Right ventricle myocardium inferior (tissue), 1 donor: Measurements from ENCODE around the gene RNF222. TPM values are rescaled to one million over a fixed set of nuclear protein-coding genes. Genes with fewer than 3 reads are reported as not detected.
"Not testable (repeated sequence)": the region's sequence is repeated elsewhere in the genome, so short reads cannot be mapped to it uniquely, and the experiment has no call there.

ENCODE experiments used
- ATAC-seq: fragments of 200-7000 bp; cut with Tn5 transposase; one replicate; pipeline ENCODE4 v1.9.1; 2020; ENCODE audit warnings: mild to moderate bottlenecking, moderate library complexity
- DNase-seq: peaks from one replicate; pipeline ENCODE4 v3.0.0; 2021; ENCODE audit errors: missing footprints
- intact Hi-C: fragments of 100-400 bp; cut with DNase I; formaldehyde crosslinking; loops from one replicate; pipeline ENCODE4 v1.11.0; 2022
- total RNA-seq: library from RNA; stranded (reverse); fragmentation: NEBNext Ultra II Directional; extraction: Animal tissue kit (Norgen Biotek cat#: 25700); gene quantifications from one replicate; pipeline ENCODE4 v1.2.1, GENCODE V29; 2021
- donor health status: DM: no; HTN: yes; CAD: no; lungs with severe emphysema.

RNF222 gene
- total RNA-seq, 1 donor from 2014 or later, result not detected

- intact Hi-C loops, result loop anchor here (2.0 to 5.0 kb wide), 2 partner anchors 33 to 50 kb away; partner anchors contain the start of gene ARHGEF15
- DNase-seq, result no peak
- no peak for ATAC-seq
Measured at GRCh38 chr17:8360751-8361150, 36.9 kb downstream of the RNF222 start.

- intact Hi-C loops, result loop anchor here (2.0 to 5.0 kb wide), 2 partner anchors 33 to 49 kb away; partner anchors contain the start of gene ARHGEF15
- no peak for DNase-seq
- no peak for ATAC-seq
Measured at GRCh38 chr17:8360260-8360659, 37.4 kb downstream of the RNF222 start.

GRCh38 chr17:8359769-8360168, 37.9 kb downstream of the RNF222 start:
- intact Hi-C loops, result loop anchor here (2.0 to 5.0 kb wide), 2 partner anchors 32 to 49 kb away; partner anchors contain the start of gene ARHGEF15
- ATAC-seq, result peak; percentile 87
- no peak for DNase-seq

GRCh38 chr17:8357910-8358309, 39.7 kb downstream of the RNF222 start:
- DNase-seq (no peak), ATAC-seq (no peak)
- intact Hi-C loops, result no loop called here

GRCh38 chr17:8354236-8354635, 43.4 kb downstream of the RNF222 start:
- intact Hi-C loops, result no loop called here
- DNase-seq (no peak), ATAC-seq (no peak)

- no peak for ATAC-seq
Measured at GRCh38 chr17:8353736-8354135, 43.9 kb downstream of the RNF222 start.

GRCh38 chr17:8350339-8350738, 47.3 kb downstream of the RNF222 start:
- intact Hi-C loops, result no loop called here
- no peak for DNase-seq
- ATAC-seq, result no peak

More at GRCh38 chr17:8353736-8354135, 43.9 kb downstream of the RNF222 start:
- no peak for DNase-seq
- intact Hi-C loops, result no loop called here

- ATAC-seq, intact Hi-C loops, DNase-seq: not testable (repeated sequence)
Measured at GRCh38 chr17:8347001-8347400, 50.6 kb downstream of the RNF222 start.

- no peak for DNase-seq
Measured at GRCh38 chr17:8345951-8346665, 51.5 kb downstream of the RNF222 start.

GRCh38 chr17:8345052-8345690, 52.5 kb downstream of the RNF222 start:
- DNase-seq, result no peak
- intact Hi-C loops, result no loop called here
- no peak for ATAC-seq

More at GRCh38 chr17:8345951-8346665, 51.5 kb downstream of the RNF222 start:
- intact Hi-C loops, result no loop called here
- ATAC-seq, result no peak

- intact Hi-C loops, result no loop called here
- no peak for ATAC-seq
Measured at GRCh38 chr17:8341456-8341855, 56.2 kb downstream of the RNF222 start.

More at GRCh38 chr17:8341456-8341855, 56.2 kb downstream of the RNF222 start:
- no peak for DNase-seq

Other genes with a start within 250 kb of the RNF222 start
- 124 TPM for gene PER1, start 245.4 kb downstream of the RNF222 start, total RNA-seq
- gene VAMP2, start 234.9 kb downstream of the RNF222 start, total RNA-seq, result 56.6 TPM
- 6.7 TPM for gene TMEM107, start 221.4 kb downstream of the RNF222 start, total RNA-seq
- 9.2 TPM for gene BORCS6, start 207.6 kb downstream of the RNF222 start, total RNA-seq
- gene AURKB, start 187.3 kb downstream of the RNF222 start, total RNA-seq, result 1.2 TPM
- 13.1 TPM for gene CTC1, start 149.8 kb downstream of the RNF222 start, total RNA-seq
- 14.7 TPM for gene PFAS, start 148.5 kb downstream of the RNF222 start, total RNA-seq
- gene RANGRF, start 109.2 kb downstream of the RNF222 start, total RNA-seq, result 25.7 TPM
- 2.3 TPM for gene SLC25A35, start 102.4 kb downstream of the RNF222 start, total RNA-seq
- 21.4 TPM for gene ARHGEF15, start 87.6 kb downstream of the RNF222 start, total RNA-seq
- not detected for gene ODF4, start 58.0 kb downstream of the RNF222 start, total RNA-seq
- gene RPL26, start 14.6 kb downstream of the RNF222 start, total RNA-seq, result 1,104 TPM
- gene NDEL1, start 38.1 kb upstream of the RNF222 start, total RNA-seq, result 29.2 TPM
- 29.1 TPM for gene MYH10, start 232.9 kb upstream of the RNF222 start, total RNA-seq